PC-9 (cell line): Measurements from ENCODE around the gene TRIO. TPM values are rescaled to one million over a fixed set of nuclear protein-coding genes. Genes with fewer than 3 reads are reported as not detected.

ENCODE experiments used
- BruUV-seq: library from RNA; stranded (reverse); fragments of 400-500 nt; replicated peaks from 2 replicates; lab custom pipeline; 2021; lab: Mats Ljungman, UMichigan
- CTCF ChIA-PET: fragments of 300-600 bp; sonication (Branson Sonifier 250); formaldehyde crosslinking; loops from one replicate; lab custom pipeline; 2022; ENCODE audit warnings: antibody characterized with exemption; lab: Charles Lee
- POLR2A ChIA-PET: fragments of 300-600 bp; sonication (Branson Sonifier 250); formaldehyde crosslinking; loops from one replicate; lab custom pipeline; 2022; ENCODE audit warnings: antibody characterized with exemption; ENCODE audit not compliant: unreplicated experiment; lab: Charles Lee
- DNase-seq, 2 experiments: peaks; one replicate each; pipeline versions ENCODE4 v3.0.0 to v3.0.0-alpha.2; 2015 to 2022; ENCODE audit warnings: mixed read lengths in 1 of 2
- H2AFZ ChIP-seq: fragments of 200-600 bp; sonication (generic); 2 replicates; pipeline ENCODE4 v1.8.1; 2017; ENCODE audit warnings: antibody characterized with exemption
- H3F3A ChIP-seq: fragments of 200-600 bp; sonication (generic); 2 replicates; pipeline ENCODE4 v1.8.1; 2017; ENCODE audit warnings: antibody characterized with exemption, mild to moderate bottlenecking, low read depth; ENCODE audit not compliant: insufficient read depth
- H3K27ac ChIP-seq: fragments of 200-600 bp; sonication (generic); 2 replicates; pipeline ENCODE4 v1.6.1; 2016; ENCODE audit warnings: mixed run types
- H3K27me3 ChIP-seq: fragments of 200-600 bp; sonication (generic); 2 replicates; pipeline ENCODE4 v1.6.1; 2016; ENCODE audit warnings: low read depth, mixed run types; ENCODE audit not compliant: insufficient read depth
- H3K36me3 ChIP-seq: fragments of 200-600 bp; sonication (generic); 2 replicates; pipeline ENCODE4 v1.6.1; 2016; ENCODE audit warnings: low read depth, mixed run types
- H3K4me1 ChIP-seq: fragments of 200-600 bp; sonication (generic); replicated peaks from 2 replicates; pipeline ENCODE4 v1.6.1; 2016; ENCODE audit warnings: mixed run types; ENCODE audit not compliant: insufficient read depth
- H3K4me2 ChIP-seq: fragments of 200-600 bp; sonication (generic); 2 replicates; pipeline ENCODE4 v1.6.1; 2017; ENCODE audit warnings: mixed run types
- H3K4me3 ChIP-seq: fragments of 200-600 bp; sonication (generic); 2 replicates; pipeline ENCODE4 v1.6.1; 2016; ENCODE audit warnings: mixed run types
- H3K79me2 ChIP-seq: fragments of 200-600 bp; sonication (generic); 2 replicates; pipeline ENCODE4 v1.6.1; 2017; ENCODE audit warnings: low read depth, mixed run types
- H3K9me2 ChIP-seq: fragments of 200-600 bp; sonication (generic); 2 replicates; pipeline ENCODE4 v1.8.1; 2017; ENCODE audit warnings: mild to moderate bottlenecking; ENCODE audit not compliant: insufficient read depth
- H3K9me3 ChIP-seq: fragments of 200-600 bp; sonication (generic); 2 replicates; pipeline ENCODE4 v1.8.1; 2016; ENCODE audit warnings: low read depth; ENCODE audit not compliant: insufficient read depth
- H4K20me1 ChIP-seq: fragments of 200-600 bp; sonication (generic); 2 replicates; pipeline ENCODE4 v1.8.1; 2017; ENCODE audit not compliant: insufficient read depth
- EZH2 ChIP-seq: fragments of 200-600 bp; sonication (generic); IDR thresholded peaks from 2 replicates; pipeline ENCODE4 v1.8.0; 2017; ENCODE audit warnings: antibody characterized with exemption, low read depth
- intact Hi-C: fragments of 100-400 bp; cut with micrococcal nuclease; formaldehyde crosslinking; loops from one replicate; pipeline ENCODE4 v1.10.0; 2022; ENCODE audit not compliant: unreplicated experiment
- total RNA-seq: library from RNA; stranded (reverse); gene quantifications from 2 replicates; pipeline ENCODE4 v1.2.3, GENCODE V29; 2021
- TF ChIP-seq, protein P1 (sequence below): fragments of 200-600 bp; sonication (generic); conservative IDR thresholded peaks from 2 replicates; pipeline ENCODE4 v1.6.1; 2017; ENCODE audit warnings: mixed run types, antibody characterized with exemption, mild to moderate bottlenecking, moderate library complexity

Gene TRIO
- total RNA-seq, 1 experiment from 2014 or later = 596 TPM

GRCh38 chr5:14394365-14394764 is 251.2 kb downstream of the TRIO start:
- Histone ChIP-seq H3K9me2 (no peaks in the 10 kb centered on the region), H2AFZ (no peak overlapping the region), H3K4me3 (no peak overlapping the region), H3K9me3 (no peaks in the 10 kb centered on the region), H3K36me3 (peaks cover 31% of the 10 kb centered on the region), H3K4me1 (peaks cover under 1% of the 10 kb centered on the region; the same call in 1 of the 2 replicates), H3K4me2 (no peak overlapping the region), H3F3A (peaks cover 34% of the 10 kb centered on the region), H4K20me1 (peaks cover 6% of the 10 kb centered on the region; the same call in 1 of the 2 replicates), H3K27me3 (no peaks in the 10 kb centered on the region), H3K79me2 (no peaks in the 10 kb centered on the region), H3K27ac (no peak overlapping the region)
- POLR2A ChIA-PET = interaction anchor here (0.6 kb wide), 1 partner anchor 266 kb away, joined by 11 read pairs; no protein-coding TSS in a partner anchor
- intact Hi-C loops = no loop called here
- TF ChIP-seq, protein P1, sequence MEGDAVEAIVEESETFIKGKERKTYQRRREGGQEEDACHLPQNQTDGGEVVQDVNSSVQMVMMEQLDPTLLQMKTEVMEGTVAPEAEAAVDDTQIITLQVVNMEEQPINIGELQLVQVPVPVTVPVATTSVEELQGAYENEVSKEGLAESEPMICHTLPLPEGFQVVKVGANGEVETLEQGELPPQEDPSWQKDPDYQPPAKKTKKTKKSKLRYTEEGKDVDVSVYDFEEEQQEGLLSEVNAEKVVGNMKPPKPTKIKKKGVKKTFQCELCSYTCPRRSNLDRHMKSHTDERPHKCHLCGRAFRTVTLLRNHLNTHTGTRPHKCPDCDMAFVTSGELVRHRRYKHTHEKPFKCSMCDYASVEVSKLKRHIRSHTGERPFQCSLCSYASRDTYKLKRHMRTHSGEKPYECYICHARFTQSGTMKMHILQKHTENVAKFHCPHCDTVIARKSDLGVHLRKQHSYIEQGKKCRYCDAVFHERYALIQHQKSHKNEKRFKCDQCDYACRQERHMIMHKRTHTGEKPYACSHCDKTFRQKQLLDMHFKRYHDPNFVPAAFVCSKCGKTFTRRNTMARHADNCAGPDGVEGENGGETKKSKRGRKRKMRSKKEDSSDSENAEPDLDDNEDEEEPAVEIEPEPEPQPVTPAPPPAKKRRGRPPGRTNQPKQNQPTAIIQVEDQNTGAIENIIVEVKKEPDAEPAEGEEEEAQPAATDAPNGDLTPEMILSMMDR = no peak
- TF ChIP-seq EZH2 = no peak
- CTCF ChIA-PET = no interaction called here
- BruUV-seq = no TSS peak
- no peak for DNase-seq

- H3K27ac ChIP-seq = no peak overlapping the region
- peaks cover 26% of the 10 kb centered on the region; the same call in 1 of the 2 replicates for H3K36me3 ChIP-seq
- no peaks in the 10 kb centered on the region for H3K9me3 ChIP-seq
- TF ChIP-seq, protein P1 = no peak
- no peak for TF ChIP-seq EZH2
- H4K20me1 ChIP-seq = peaks cover 15% of the 10 kb centered on the region
- no peak overlapping the region for H2AFZ ChIP-seq
- no TSS peak for BruUV-seq
- ChIA-PET POLR2A (no interaction called here), CTCF (interaction anchor here (1.1 kb wide), 1 partner anchor 253 kb away, joined by 3 read pairs; no protein-coding TSS in a partner anchor)
- H3K4me3 ChIP-seq = no peak overlapping the region
- H3K27me3 ChIP-seq = no peaks in the 10 kb centered on the region
- H3K4me2 ChIP-seq = no peak overlapping the region
- no peaks in the 10 kb centered on the region for H3K79me2 ChIP-seq
- intact Hi-C loops = loop anchor here (5.0 kb wide), 1 partner anchor 267 kb away; the partner anchor contains the start of gene OTULIN
- H3F3A ChIP-seq = peaks cover 34% of the 10 kb centered on the region
- no peak for DNase-seq
- peaks cover 10% of the 10 kb centered on the region; the same call in 1 of the 2 replicates for H3K4me1 ChIP-seq
- H3K9me2 ChIP-seq = no peaks in the 10 kb centered on the region
Measured at GRCh38 chr5:14395411-14395810, 252.3 kb downstream of the TRIO start.

DNA sequence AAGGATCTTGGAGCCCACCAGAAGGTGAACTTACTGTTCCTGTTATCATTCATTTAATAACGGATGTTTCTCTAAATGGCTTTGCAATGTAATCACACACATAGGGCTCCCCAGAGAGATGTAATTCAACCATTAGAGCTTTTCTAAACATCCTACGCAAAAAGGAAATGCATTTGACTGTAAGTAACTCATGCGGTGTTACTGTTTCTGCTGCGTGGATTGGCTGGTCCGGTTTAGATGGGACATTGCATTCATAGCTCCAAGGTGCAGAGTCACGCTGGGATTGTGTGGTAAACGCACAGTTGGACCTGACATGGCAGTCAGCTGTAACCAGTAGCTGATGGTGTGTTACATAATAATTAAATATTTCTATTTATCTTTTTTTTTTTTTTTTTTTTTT is 252.9 kb downstream of the TRIO start:
- no peak overlapping the region for H2AFZ ChIP-seq
- intact Hi-C loops = loop anchor here (5.0 kb wide), 1 partner anchor 266 kb away; the partner anchor contains the start of gene OTULIN
- H3K4me3 ChIP-seq = no peak overlapping the region
- no peaks in the 10 kb centered on the region for H3K9me2 ChIP-seq
- POLR2A ChIA-PET = interaction anchor here (0.6 kb wide), 1 partner anchor 15 kb away, joined by 5 read pairs; no protein-coding TSS in a partner anchor
- peaks cover 18% of the 10 kb centered on the region for H4K20me1 ChIP-seq
- peaks cover 29% of the 10 kb centered on the region for H3K36me3 ChIP-seq
- H3K27me3 ChIP-seq = no peaks in the 10 kb centered on the region
- peaks cover 34% of the 10 kb centered on the region; the same call in 1 of the 2 replicates for H3F3A ChIP-seq
- H3K4me1 ChIP-seq = peaks cover 10% of the 10 kb centered on the region; the same call in 1 of the 2 replicates
- H3K27ac ChIP-seq = no peak overlapping the region
- no TSS peak for BruUV-seq
- no peak for TF ChIP-seq EZH2
- H3K4me2 ChIP-seq = no peak overlapping the region
- CTCF ChIA-PET = interaction anchor here (0.7 to 1.1 kb wide), 3 partner anchors 37 to 253 kb away, joined by 3 to 6 read pairs (median 3); no protein-coding TSS in a partner anchor
- DNase-seq = no peak
- no peaks in the 10 kb centered on the region for H3K9me3 ChIP-seq
- H3K79me2 ChIP-seq = no peaks in the 10 kb centered on the region
